IMR-90 (cell line): ENCODE data around the gene IER5. TPM values are rescaled to one million over a fixed set of nuclear protein-coding genes. Genes with fewer than 3 reads are reported as not detected.

ENCODE experiments used
- ATAC-seq: fragments of 200-7000 bp; cut with Tn5 transposase; 2 replicates; pipeline ENCODE4 v1.9.1; 2020; ENCODE audit warnings: low read depth, mild to moderate bottlenecking, moderate library complexity
- BruUV-seq: library from RNA; stranded (reverse); fragments of 400-500 nt; replicated peaks from 2 replicates; lab custom pipeline; 2021; lab: Mats Ljungman, UMichigan
- CTCF ChIA-PET: fragments of 300-600 bp; formaldehyde crosslinking; extraction: SDS; loops from one replicate; lab custom pipeline; 2021; ENCODE audit warnings: antibody characterized with exemption; lab: Yijun Ruan, JAX
- POLR2A ChIA-PET: fragments of 300-600 bp; sonication (Branson Sonifier 250); formaldehyde crosslinking; loops from one replicate; lab custom pipeline; 2022; ENCODE audit warnings: antibody characterized with exemption; ENCODE audit not compliant: unreplicated experiment; lab: Charles Lee
- DNase-seq: peaks from one replicate; pipeline ENCODE4 v3.0.0; 2013
- H2AFZ ChIP-seq: replicated peaks from 2 replicates; pipeline ENCODE3; 2013; ENCODE audit warnings: low read length, mild to moderate bottlenecking; ENCODE audit not compliant: poor library complexity
- H2AK5ac ChIP-seq: 2 replicates; pipeline ENCODE4 v1.6.1; 2013; ENCODE audit warnings: low read depth, low read length, inconsistent platforms
- H2AK9ac ChIP-seq: replicated peaks from 2 replicates; pipeline ENCODE3; 2013; ENCODE audit warnings: mild to moderate bottlenecking, low read depth, low read length, moderate library complexity; ENCODE audit not compliant: poor library complexity
- H2BK120ac ChIP-seq: 2 replicates; pipeline ENCODE4 v1.6.1; 2013; ENCODE audit warnings: low read depth, low read length, inconsistent platforms
- H2BK15ac ChIP-seq: 3 replicates; pipeline ENCODE4 v1.6.1; 2013; ENCODE audit warnings: low read depth, low read length, inconsistent platforms
- H2BK20ac ChIP-seq: 2 replicates; pipeline ENCODE4 v1.6.1; 2013; ENCODE audit warnings: low read depth, mild to moderate bottlenecking, inconsistent platforms, low read length, moderate library complexity
- H2BK5ac ChIP-seq: 2 replicates; pipeline ENCODE4 v1.6.1; 2013; ENCODE audit warnings: mild to moderate bottlenecking, low read depth, low read length, inconsistent platforms; ENCODE audit not compliant: poor library complexity, severe bottlenecking
- H3K14ac ChIP-seq: replicated peaks from 2 replicates; pipeline ENCODE4 v1.6.1; 2013; ENCODE audit warnings: low read depth, low read length, inconsistent platforms
- H3K18ac ChIP-seq: 2 replicates; pipeline ENCODE4 v1.6.1; 2013; ENCODE audit warnings: low read depth, low read length, control low read depth
- H3K23ac ChIP-seq: 2 replicates; pipeline ENCODE4 v1.6.1; 2013; ENCODE audit warnings: low read depth, low read length, inconsistent platforms
- H3K27ac ChIP-seq: 2 replicates; pipeline ENCODE4 v1.5.1; 2013; ENCODE audit warnings: mild to moderate bottlenecking, control low read depth, low read length; ENCODE audit not compliant: insufficient read depth
- H3K27me3 ChIP-seq: 2 replicates; pipeline ENCODE4 v1.6.1; 2013; ENCODE audit warnings: low read length; ENCODE audit not compliant: control insufficient read depth, insufficient read depth
- H3K36me3 ChIP-seq: 2 replicates; pipeline ENCODE4 v1.6.1; 2013; ENCODE audit warnings: low read length, mixed read lengths; ENCODE audit not compliant: control insufficient read depth, insufficient read depth
- H3K4ac ChIP-seq: 2 replicates; pipeline ENCODE4 v1.6.1; 2013; ENCODE audit warnings: low read depth, low read length, inconsistent platforms
- H3K4me1 ChIP-seq: 2 replicates; pipeline ENCODE4 v1.6.1; 2013; ENCODE audit warnings: low read length, mixed read lengths; ENCODE audit not compliant: control insufficient read depth, insufficient read depth
- H3K4me2 ChIP-seq: 2 replicates; pipeline ENCODE4 v1.6.1; 2013; ENCODE audit warnings: low read depth, mild to moderate bottlenecking, control low read depth, low read length, moderate library complexity
- H3K4me3 ChIP-seq: 2 replicates; pipeline ENCODE4 v1.5.1; 2013; ENCODE audit warnings: low read depth, mild to moderate bottlenecking, control low read depth, low read length, moderate library complexity; ENCODE audit not compliant: insufficient read depth
- H3K56ac ChIP-seq: 2 replicates; pipeline ENCODE4 v1.6.1; 2013; ENCODE audit warnings: low read length, inconsistent platforms; ENCODE audit not compliant: insufficient read depth; ENCODE audit errors: extremely low read depth
- H3K79me1 ChIP-seq, 2 experiments: 2 replicates each; pipeline ENCODE4 v1.6.1; 2013; ENCODE audit warnings: low read length in 2 of 2, inconsistent platforms in 1 of 2, low read depth in 1 of 2
- H3K9ac ChIP-seq: 2 replicates; pipeline ENCODE4 v1.6.1; 2013; ENCODE audit warnings: low read depth, low read length, control low read depth
- H3K9me1 ChIP-seq: 2 replicates; pipeline ENCODE4 v1.6.1; 2013; ENCODE audit warnings: low read length, inconsistent platforms; ENCODE audit not compliant: insufficient read depth
- H3K9me3 ChIP-seq: 2 replicates; pipeline ENCODE4 v1.6.1; 2013; ENCODE audit warnings: low read length; ENCODE audit not compliant: control insufficient read depth, insufficient read depth
- H4K20me1 ChIP-seq: 2 replicates; pipeline ENCODE4 v1.6.1; 2013; ENCODE audit warnings: low read length, inconsistent platforms; ENCODE audit not compliant: insufficient read depth
- H4K5ac ChIP-seq: 2 replicates; pipeline ENCODE4 v1.6.1; 2013; ENCODE audit warnings: mild to moderate bottlenecking, low read depth, low read length, control low read depth
- H4K8ac ChIP-seq, 2 experiments: 2 replicates each; pipeline ENCODE4 v1.6.1; 2013; ENCODE audit warnings: low read depth in 2 of 2, low read length in 2 of 2, control low read depth in 1 of 2, inconsistent platforms in 1 of 2
- H4K91ac ChIP-seq: 2 replicates; pipeline ENCODE4 v1.6.1; 2013; ENCODE audit warnings: low read depth, low read length, inconsistent platforms; ENCODE audit not compliant: insufficient read depth
- CTCF ChIP-seq: conservative IDR thresholded peaks from 2 replicates; pipeline ENCODE4 v1.5.1; 2012; ENCODE audit warnings: mild to moderate bottlenecking, low read depth, low read length, improper control_type of control experiment
- MAZ ChIP-seq: IDR thresholded peaks from 2 replicates; pipeline ENCODE4 v1.6.1; 2012; ENCODE audit warnings: low read depth, mild to moderate bottlenecking, low read length, improper control_type of control experiment, moderate library complexity, borderline replicate concordance
- RAD21 ChIP-seq: IDR thresholded peaks from 2 replicates; pipeline ENCODE4 v1.6.1; 2012; ENCODE audit warnings: low read length, improper control_type of control experiment
- WGBS, 2 experiments: methylation state at CpG; one replicate each; pipeline versions ENCODE4 v1.1.5 to v1.1.7; 2013; ENCODE audit warnings: missing lambda C conversion rate in 2 of 2; ENCODE audit not compliant: insufficient read length in 1 of 2; ENCODE audit errors: extremely low coverage in 2 of 2; 5-methylcytosine and 5-hydroxymethylcytosine counted together
- dilution Hi-C: fragments of 300-500 bp; cut with HindIII; formaldehyde crosslinking; loops from one replicate; pipeline ENCODE4 v1.14.3; 2018; ENCODE audit warnings: low sequenced_read_pairs; ENCODE audit not compliant: unreplicated experiment
- in situ Hi-C: fragments of 300-500 bp; cut with MboI; formaldehyde crosslinking; loops from 3 replicates; pipeline ENCODE4 v1.14.3; 2019; ENCODE audit warnings: low sequenced_read_pairs, inconsistent platforms, mixed read lengths
- intact Hi-C: fragments of 100-400 bp; cut with micrococcal nuclease; formaldehyde crosslinking; loops from 2 replicates; pipeline ENCODE4 v1.10.0; 2022
- polyA plus RNA-seq, 3 experiments: library from polyadenylated mRNA; depleted of rRNA; stranded (reverse); fragments of >200 nt; gene quantifications; 2 replicates each; pipeline ENCODE4 v1.2.3, GENCODE V29; 2012; ENCODE audit warnings: low replicate concordance in 1 of 3
- total RNA-seq: library from RNA; depleted of rRNA; stranded (reverse); fragments of >200 nt; gene quantifications from 2 replicates; pipeline ENCODE4 v1.2.3, GENCODE V29; 2012

Gene IER5
- total and polyA plus RNA-seq, 2 of the 4 experiments (the other 2 are of a cell fraction): 15.8 to 27.1 TPM

GRCh38 chr1:181056560-181056959 is 31.9 kb upstream of the IER5 start:
- no peak for TF ChIP-seq CTCF
- no peak for TF ChIP-seq MAZ
- TF ChIP-seq RAD21: no peak
- ChIA-PET CTCF (no interaction called here), POLR2A (no interaction called here)
- no peaks in the 10 kb centered on the region for H3K79me1 ChIP-seq
- BruUV-seq: no TSS peak
- no peak overlapping the region for H3K4ac ChIP-seq
- in situ Hi-C loops: no loop called here
- H3K9me3 ChIP-seq: peaks cover 3% of the 10 kb centered on the region
- 46% methylated on average over 2 of the region's 6 CpGs; no CpG with 5 or more reads in 1 of the 2 experiments for WGBS, 2 experiments
- no peak overlapping the region for H2BK120ac ChIP-seq
- no peaks in the 10 kb centered on the region for H3K36me3 ChIP-seq
- H3K4me3 ChIP-seq: no peak overlapping the region
- no peak overlapping the region for H3K27ac ChIP-seq
- no peak overlapping the region for H2BK15ac ChIP-seq
- no peak overlapping the region for H3K18ac ChIP-seq
- H4K91ac ChIP-seq: no peak overlapping the region
- intact Hi-C loops: no loop called here
- H3K27me3 ChIP-seq: no peaks in the 10 kb centered on the region
- ATAC-seq: no peak
- no peak overlapping the region for H3K9ac ChIP-seq
- no peak overlapping the region for H2BK20ac ChIP-seq
- H3K56ac ChIP-seq: no peak overlapping the region
- no peak overlapping the region for H3K23ac ChIP-seq
- no peak overlapping the region for H4K8ac ChIP-seq
- no peak overlapping the region for H3K14ac ChIP-seq
- no peak overlapping the region for H4K5ac ChIP-seq
- no peaks in the 10 kb centered on the region for H4K20me1 ChIP-seq
- H3K4me1 ChIP-seq: no peaks in the 10 kb centered on the region
- H2BK5ac ChIP-seq: no peak overlapping the region
- H2AK9ac ChIP-seq: no peak overlapping the region
- DNase-seq: no peak
- no peak overlapping the region for H2AK5ac ChIP-seq
- H2AFZ ChIP-seq: no peak overlapping the region
- no peak overlapping the region for H3K4me2 ChIP-seq
- dilution Hi-C loops: no loop called here
- no peaks in the 10 kb centered on the region for H3K9me1 ChIP-seq
